ENCODE measurements around the gene DPYD.

The DPYD gene

DNA sequence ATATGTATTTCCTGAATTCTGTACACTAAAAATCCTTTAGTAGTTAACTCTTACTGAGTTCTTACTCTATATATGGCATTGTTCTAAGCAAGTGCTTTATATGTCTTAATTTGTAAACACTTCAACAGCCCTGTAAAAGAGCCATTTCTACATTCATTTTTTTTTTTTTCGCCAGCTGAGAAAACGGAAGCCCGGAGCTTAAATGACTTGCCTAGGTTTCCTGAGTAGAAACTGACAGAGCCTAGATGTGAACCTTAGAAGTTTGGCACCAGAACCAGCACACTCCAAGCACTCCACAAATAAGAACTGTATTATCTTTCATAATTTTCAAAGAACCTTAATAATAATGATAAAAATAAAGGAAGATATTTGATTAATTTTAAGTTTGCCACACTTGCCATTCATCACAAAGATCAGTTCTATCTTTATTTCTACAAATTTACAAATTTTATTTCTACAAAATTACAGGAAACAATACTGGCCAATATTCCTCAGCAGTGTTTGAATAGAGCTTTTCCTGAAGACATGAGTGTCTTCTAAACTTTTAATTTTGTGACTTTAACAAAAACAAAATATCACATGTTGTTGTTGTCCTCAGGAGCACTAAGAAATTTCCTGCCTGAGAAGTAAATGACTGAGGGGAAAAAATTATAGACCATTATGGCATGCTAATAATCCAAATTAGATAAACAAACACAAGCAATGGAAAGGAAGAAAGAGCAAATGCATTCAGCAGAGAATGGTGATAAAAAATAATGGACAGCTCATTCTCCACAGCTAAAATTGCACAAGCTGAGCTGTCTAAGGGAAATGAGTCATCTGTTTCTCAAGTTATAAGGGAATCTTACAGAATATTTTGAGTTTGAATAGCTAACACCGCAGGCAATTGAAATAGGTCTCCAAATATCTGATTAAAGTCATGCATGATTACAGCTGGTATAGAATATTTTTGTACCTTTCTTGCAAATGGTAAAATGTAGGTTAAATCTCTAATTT, 71.2 kb downstream of the DPYD start:
- in situ Hi-C loops (cut with MboI; ENCODE audit: low sequenced_read_pairs, unreplicated experiment), result no loop called here
- TF ChIP-seq, protein P1, sequence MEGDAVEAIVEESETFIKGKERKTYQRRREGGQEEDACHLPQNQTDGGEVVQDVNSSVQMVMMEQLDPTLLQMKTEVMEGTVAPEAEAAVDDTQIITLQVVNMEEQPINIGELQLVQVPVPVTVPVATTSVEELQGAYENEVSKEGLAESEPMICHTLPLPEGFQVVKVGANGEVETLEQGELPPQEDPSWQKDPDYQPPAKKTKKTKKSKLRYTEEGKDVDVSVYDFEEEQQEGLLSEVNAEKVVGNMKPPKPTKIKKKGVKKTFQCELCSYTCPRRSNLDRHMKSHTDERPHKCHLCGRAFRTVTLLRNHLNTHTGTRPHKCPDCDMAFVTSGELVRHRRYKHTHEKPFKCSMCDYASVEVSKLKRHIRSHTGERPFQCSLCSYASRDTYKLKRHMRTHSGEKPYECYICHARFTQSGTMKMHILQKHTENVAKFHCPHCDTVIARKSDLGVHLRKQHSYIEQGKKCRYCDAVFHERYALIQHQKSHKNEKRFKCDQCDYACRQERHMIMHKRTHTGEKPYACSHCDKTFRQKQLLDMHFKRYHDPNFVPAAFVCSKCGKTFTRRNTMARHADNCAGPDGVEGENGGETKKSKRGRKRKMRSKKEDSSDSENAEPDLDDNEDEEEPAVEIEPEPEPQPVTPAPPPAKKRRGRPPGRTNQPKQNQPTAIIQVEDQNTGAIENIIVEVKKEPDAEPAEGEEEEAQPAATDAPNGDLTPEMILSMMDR (IDR thresholded peaks at IDR 0.05; ENCODE audit: borderline replicate concordance, control extremely low read depth, extremely low read depth, insufficient read depth, missing control alignments), result no peak

DNA sequence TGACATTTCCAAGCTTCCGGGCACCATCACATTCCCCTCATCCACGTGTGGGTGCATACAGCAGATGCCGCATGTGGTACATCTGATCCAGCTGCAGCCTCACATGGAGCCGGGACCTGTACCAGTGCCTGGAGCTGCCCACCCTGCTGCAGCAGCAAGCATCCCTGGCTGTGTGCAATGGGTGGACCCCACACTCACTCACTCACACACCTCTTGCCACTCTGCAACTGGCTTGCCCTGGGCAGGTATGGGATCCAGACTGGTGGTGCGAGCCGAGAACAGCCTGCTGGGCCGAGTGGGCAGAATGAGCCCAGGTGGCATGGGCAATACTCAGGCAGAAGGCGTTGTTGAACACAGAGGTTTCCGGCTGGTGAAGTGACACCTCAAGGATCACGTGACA, 75.0 kb downstream of the DPYD start:
- no peak for DNase-seq (ENCODE audit: low spot score)
- TF ChIP-seq, protein P1 (IDR thresholded peaks at IDR 0.05; ENCODE audit: borderline replicate concordance, control extremely low read depth, extremely low read depth, insufficient read depth, missing control alignments), result no peak
- in situ Hi-C loops (cut with MboI; ENCODE audit: low sequenced_read_pairs, unreplicated experiment), result no loop called here

More for the DNA sequence above, 71.2 kb downstream of the DPYD start:
- no peak for DNase-seq (ENCODE audit: low spot score)

DNA sequence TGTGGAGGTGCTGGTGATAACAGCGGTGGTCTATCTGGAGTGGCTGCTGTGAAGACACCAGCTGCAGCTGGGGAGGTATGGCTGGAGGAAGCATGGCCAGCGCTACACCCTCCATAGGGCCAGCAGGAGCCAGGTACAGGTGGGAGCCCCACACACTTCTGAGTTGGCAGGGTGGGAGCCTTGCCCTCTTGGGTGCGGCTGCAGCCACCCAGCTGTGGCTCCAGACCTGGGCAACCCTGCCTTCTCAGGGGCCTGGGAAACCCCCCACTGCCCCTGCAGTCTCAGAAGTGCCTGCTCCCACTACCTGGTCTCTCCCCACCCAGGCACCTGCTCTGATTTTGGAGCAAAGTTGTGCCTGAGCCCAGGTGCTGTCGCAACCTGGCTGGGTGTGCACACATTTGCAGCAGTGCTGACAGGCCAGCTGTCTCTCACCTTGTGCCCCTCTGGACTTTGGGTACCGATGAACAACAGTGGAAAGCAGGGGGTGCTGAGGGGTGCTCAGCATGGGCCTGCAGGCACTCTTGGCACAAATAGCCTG, 76.2 kb downstream of the DPYD start:
- no peak for DNase-seq (ENCODE audit: low spot score)
- in situ Hi-C loops (cut with MboI; ENCODE audit: low sequenced_read_pairs, unreplicated experiment), result no loop called here
- TF ChIP-seq, protein P1 (IDR thresholded peaks at IDR 0.05; ENCODE audit: borderline replicate concordance, control extremely low read depth, extremely low read depth, insufficient read depth, missing control alignments), result no peak

DNA sequence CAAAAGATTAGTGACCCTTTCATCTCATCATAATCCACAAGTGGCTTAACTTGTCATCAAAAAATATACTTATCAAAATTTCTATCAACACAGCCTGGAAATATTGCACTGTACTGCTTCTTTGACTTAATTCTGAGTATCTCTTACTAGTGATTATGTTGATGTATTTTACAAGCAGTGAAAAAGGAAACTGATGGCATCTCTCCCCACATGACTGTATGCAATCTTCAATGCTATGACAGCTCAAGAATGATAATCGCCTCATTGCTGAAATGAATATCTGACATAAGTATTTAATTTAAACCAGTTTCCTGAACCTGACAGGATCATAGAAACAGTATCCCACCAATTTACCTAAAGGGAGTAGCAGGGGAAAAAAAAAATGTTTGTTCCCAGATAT, 79.5 kb downstream of the DPYD start:
- TF ChIP-seq, protein P1 (IDR thresholded peaks at IDR 0.05; ENCODE audit: borderline replicate concordance, control extremely low read depth, extremely low read depth, insufficient read depth, missing control alignments), result no peak
- in situ Hi-C loops (cut with MboI; ENCODE audit: low sequenced_read_pairs, unreplicated experiment), result no loop called here

DNA sequence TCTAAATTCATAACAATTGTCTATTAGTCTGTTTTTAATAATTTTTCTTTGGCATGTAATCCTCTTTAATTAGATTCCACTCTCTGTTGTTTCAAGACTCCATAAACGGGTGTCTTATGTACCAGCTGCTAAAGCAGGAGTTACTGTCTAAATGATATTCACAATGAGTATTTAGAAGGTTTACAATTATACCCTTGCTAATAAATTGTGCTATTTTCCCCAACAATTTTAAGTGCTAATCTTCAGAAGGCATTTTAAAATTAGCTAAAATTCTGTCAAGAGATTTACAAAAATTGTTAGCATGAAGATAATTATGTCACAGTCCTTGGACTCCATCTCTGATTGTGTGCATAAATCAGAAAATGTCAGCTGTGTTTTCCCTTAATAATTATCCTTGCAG, 83.7 kb downstream of the DPYD start:
- TF ChIP-seq, protein P1 (IDR thresholded peaks at IDR 0.05; ENCODE audit: borderline replicate concordance, control extremely low read depth, extremely low read depth, insufficient read depth, missing control alignments), result no peak
- in situ Hi-C loops (cut with MboI; ENCODE audit: low sequenced_read_pairs, unreplicated experiment), result no loop called here
- no peak for DNase-seq (ENCODE audit: low spot score)

More for the DNA sequence above, 79.5 kb downstream of the DPYD start:
- no peak for DNase-seq (ENCODE audit: low spot score)

DNA sequence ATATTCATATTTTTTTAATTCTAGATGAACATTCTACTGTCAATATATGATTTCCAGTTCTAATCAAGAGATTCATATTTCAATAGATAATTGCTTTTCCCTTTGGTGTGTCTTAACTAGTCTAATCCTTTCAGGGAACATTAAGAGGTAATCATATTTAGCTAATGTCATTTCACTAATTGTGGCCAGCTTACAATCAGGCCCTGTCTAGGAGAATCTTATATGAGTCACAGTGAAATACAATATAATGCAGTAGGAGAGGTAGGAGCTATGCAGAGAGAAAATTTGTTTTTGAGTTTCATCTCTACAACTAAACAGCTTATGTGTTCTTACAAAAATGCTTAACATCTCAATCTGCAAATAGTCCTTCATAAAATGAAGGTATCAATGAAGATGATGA, 85.9 kb downstream of the DPYD start:
- TF ChIP-seq, protein P1 (IDR thresholded peaks at IDR 0.05; ENCODE audit: borderline replicate concordance, control extremely low read depth, extremely low read depth, insufficient read depth, missing control alignments), result no peak
- DNase-seq (ENCODE audit: low spot score), result no peak
- in situ Hi-C loops (cut with MboI; ENCODE audit: low sequenced_read_pairs, unreplicated experiment), result no loop called here
